Endodermal cell (in vitro differentiated cells): Measurements from ENCODE around the gene ATP1A4. TPM values are rescaled to one million over a fixed set of nuclear protein-coding genes. Genes with fewer than 3 reads are reported as not detected.

Experiments
- DNase-seq: peaks from one replicate; pipeline ENCODE4 v3.0.0-alpha.2; 2017
- H3K27ac ChIP-seq: 2 replicates; pipeline ENCODE4 v1.5.1; 2013; ENCODE audit warnings: mild to moderate bottlenecking, low read depth, low read length, moderate library complexity
- H3K27me3 ChIP-seq: 2 replicates; pipeline ENCODE4 v1.6.1; 2013; ENCODE audit warnings: mild to moderate bottlenecking, low read length, moderate library complexity; ENCODE audit not compliant: insufficient read depth, control insufficient read depth, poor library complexity, severe bottlenecking
- H3K36me3 ChIP-seq: 2 replicates; pipeline ENCODE4 v1.7.0; 2013; ENCODE audit warnings: mild to moderate bottlenecking, low read length, moderate library complexity; ENCODE audit not compliant: control insufficient read depth, insufficient read depth
- H3K4me1 ChIP-seq: one replicate; pipeline ENCODE4 v1.7.0; 2013; ENCODE audit warnings: low read length; ENCODE audit not compliant: control insufficient read depth, insufficient read depth
- H3K4me3 ChIP-seq: 2 replicates; pipeline ENCODE4 v1.5.1; 2013; ENCODE audit warnings: mild to moderate bottlenecking, low read length, moderate library complexity
- H3K9ac ChIP-seq: 2 replicates; pipeline ENCODE4 v1.6.1; 2013; ENCODE audit warnings: mild to moderate bottlenecking, low read length, moderate library complexity; ENCODE audit not compliant: poor library complexity, severe bottlenecking; ENCODE audit errors: extremely low read depth
- H3K9me3 ChIP-seq: 2 replicates; pipeline ENCODE4 v1.6.1; 2013; ENCODE audit warnings: mild to moderate bottlenecking, low read length, moderate library complexity; ENCODE audit not compliant: control insufficient read depth
- H3K27ac Mint-ChIP-seq: 2 replicates; pipeline ENCODE4 v1.8.0; 2020; ENCODE audit warnings: mixed read lengths
- H3K27me3 Mint-ChIP-seq: 2 replicates; pipeline ENCODE4 v1.8.0; 2021; ENCODE audit warnings: mild to moderate bottlenecking, mixed read lengths; ENCODE audit not compliant: insufficient read depth
- H3K36me3 Mint-ChIP-seq: 2 replicates; pipeline ENCODE4 v1.8.0; 2020; ENCODE audit warnings: low read depth, mixed read lengths
- H3K4me1 Mint-ChIP-seq: 2 replicates; pipeline ENCODE4 v1.8.0; 2020; ENCODE audit warnings: mixed read lengths
- H3K4me3 Mint-ChIP-seq: 2 replicates; pipeline ENCODE4 v1.8.0; 2020; ENCODE audit warnings: mild to moderate bottlenecking, moderate library complexity, mixed read lengths
- H3K9me3 Mint-ChIP-seq: 2 replicates; pipeline ENCODE4 v1.8.0; 2020; ENCODE audit warnings: mild to moderate bottlenecking, mixed read lengths
- CTCF ChIP-seq: fragments of 200-600 bp; sonication (generic); conservative IDR thresholded peaks from 2 replicates; pipeline ENCODE4 v1.5.0; 2021; ENCODE audit warnings: antibody characterized with exemption, mild to moderate bottlenecking
- WGBS, 2 experiments: methylation state at CpG; one replicate each; pipeline versions ENCODE4 v1.1.5 to v1.1.7; 2013; ENCODE audit warnings: missing lambda C conversion rate in 2 of 2, mixed read lengths in 1 of 2; ENCODE audit not compliant: insufficient coverage in 1 of 2, insufficient read length in 1 of 2; 5-methylcytosine and 5-hydroxymethylcytosine counted together
- total RNA-seq, 2 donors: library from RNA; stranded (reverse); fragmentation: NEBNext Ultra II Directional in 1 of 2; extraction: Animal tissue kit (Norgen Biotek cat#: 25700) in 1 of 2; gene quantifications; 2 replicates in 1 of 2; 3 replicates in 1 of 2; pipeline ENCODE4 v1.2.1, GENCODE V29; 2021

ATP1A4 gene
- total RNA-seq, 2 donors from 2014 or later: 0.55 to 0.75 TPM

GRCh38 chr1:160193832-160194736 is 42.7 kb downstream of the ATP1A4 start:
- H3K4me1 ChIP-seq: no peaks in the 10 kb centered on the region
- WGBS, 2 experiments: 69 to 71% methylated on average over 5 to 9 of the region's 9 CpGs
- Mint-ChIP-seq H3K27me3 (no peaks in the 10 kb centered on the region), H3K4me3 (no peak overlapping the region), H3K4me1 (peaks cover 11% of the 10 kb centered on the region), H3K9me3 (no peaks in the 10 kb centered on the region), H3K36me3 (no peaks in the 10 kb centered on the region), H3K27ac (no peak overlapping the region)
- no peak overlapping the region for H3K27ac ChIP-seq
- no peaks in the 10 kb centered on the region for H3K9me3 ChIP-seq
- no peaks in the 10 kb centered on the region for H3K27me3 ChIP-seq
- TF ChIP-seq CTCF: no peak
- no peak for DNase-seq
- no peak overlapping the region for H3K9ac ChIP-seq
- no peaks in the 10 kb centered on the region for H3K36me3 ChIP-seq
- no peak overlapping the region for H3K4me3 ChIP-seq

- Histone ChIP-seq H3K27me3 (no peaks in the 10 kb centered on the region), H3K27ac (no peak overlapping the region), H3K9ac (no peak overlapping the region), H3K36me3 (no peaks in the 10 kb centered on the region), H3K4me1 (no peaks in the 10 kb centered on the region), H3K9me3 (no peaks in the 10 kb centered on the region), H3K4me3 (no peak overlapping the region)
- TF ChIP-seq CTCF: no peak
- Mint-ChIP-seq H3K9me3 (no peaks in the 10 kb centered on the region), H3K36me3 (no peaks in the 10 kb centered on the region), H3K4me1 (peaks cover 11% of the 10 kb centered on the region), H3K4me3 (no peak overlapping the region), H3K27me3 (no peaks in the 10 kb centered on the region), H3K27ac (no peak overlapping the region)
- WGBS, 2 experiments: 94% methylated on average over 2 of the region's 2 CpGs; no CpG with 5 or more reads in 1 of the 2 experiments
- no peak for DNase-seq
Measured at GRCh38 chr1:160194737-160195059, 43.3 kb downstream of the ATP1A4 start.

GRCh38 chr1:160196143-160196542 is 44.7 kb downstream of the ATP1A4 start:
- Histone ChIP-seq H3K4me1 (no peaks in the 10 kb centered on the region), H3K27ac (no peak overlapping the region), H3K9ac (no peak overlapping the region), H3K4me3 (no peak overlapping the region), H3K9me3 (no peaks in the 10 kb centered on the region), H3K36me3 (no peaks in the 10 kb centered on the region), H3K27me3 (no peaks in the 10 kb centered on the region)
- no peak for TF ChIP-seq CTCF
- Mint-ChIP-seq H3K4me1 (peaks cover 4% of the 10 kb centered on the region), H3K27ac (no peak overlapping the region), H3K4me3 (no peak overlapping the region), H3K36me3 (no peaks in the 10 kb centered on the region), H3K27me3 (no peaks in the 10 kb centered on the region), H3K9me3 (no peaks in the 10 kb centered on the region)
- no peak for DNase-seq
- WGBS, 2 experiments: 90 to 96% methylated on average over 3 to 4 of the region's 4 CpGs
